WTC11 (cell line): ENCODE results near the gene TRAF3IP1. TPM values are rescaled to one million over a fixed set of nuclear protein-coding genes. Genes with fewer than 3 reads are reported as not detected.

Experiments used
- ATAC-seq: fragments of 200-7000 bp; cut with Tn5 transposase; 2 replicates; pipeline ENCODE4 v1.10.0; 2021; ENCODE audit warnings: mild to moderate bottlenecking, moderate library complexity
- CTCF ChIA-PET: fragments of 300-600 bp; sonication (Branson Sonifier 250); formaldehyde crosslinking; loops from one replicate; lab custom pipeline; 2021; ENCODE audit warnings: antibody characterized with exemption; lab: Charles Lee
- POLR2A ChIA-PET: fragments of 350-600 bp; sonication (Branson Sonifier 250); formaldehyde crosslinking; loops from one replicate; lab custom pipeline; 2021; ENCODE audit warnings: antibody characterized with exemption; lab: Charles Lee
- DNase-seq: peaks from one replicate; pipeline ENCODE4 v3.0.0; 2021; ENCODE audit warnings: low spot score
- H3K27ac Mint-ChIP-seq: 2 replicates; pipeline ENCODE4 v1.8.0; 2021; ENCODE audit warnings: mixed read lengths
- H3K27me3 Mint-ChIP-seq: 2 replicates; pipeline ENCODE4 v1.8.0; 2021; ENCODE audit warnings: low read depth, mild to moderate bottlenecking, moderate library complexity, mixed read lengths
- H3K36me3 Mint-ChIP-seq: 2 replicates; pipeline ENCODE4 v1.8.0; 2021; ENCODE audit warnings: mixed read lengths
- H3K4me1 Mint-ChIP-seq: 2 replicates; pipeline ENCODE4 v1.8.0; 2022; ENCODE audit warnings: mixed read lengths
- H3K4me3 Mint-ChIP-seq: 2 replicates; pipeline ENCODE4 v1.8.0; 2021; ENCODE audit warnings: mild to moderate bottlenecking, moderate library complexity, mixed read lengths
- H3K9me3 Mint-ChIP-seq: 2 replicates; pipeline ENCODE4 v1.8.0; 2021; ENCODE audit warnings: mixed read lengths
- CREM ChIP-seq: sonication (generic); formaldehyde crosslinking; IDR thresholded peaks from 2 replicates; pipeline ENCODE4 v1.8.1; 2022; ENCODE audit warnings: mild to moderate bottlenecking, missing genetic modification reagents, moderate library complexity
- ESRRA ChIP-seq: sonication (generic); formaldehyde crosslinking; IDR thresholded peaks from 2 replicates; pipeline ENCODE4 v1.8.1; 2022; ENCODE audit warnings: mild to moderate bottlenecking, missing genetic modification reagents, borderline replicate concordance
- FOXP1 ChIP-seq: sonication (generic); formaldehyde crosslinking; IDR thresholded peaks from 2 replicates; pipeline ENCODE4 v1.8.0; 2022; ENCODE audit warnings: missing genetic modification reagents, mild to moderate bottlenecking, moderate library complexity, borderline replicate concordance
- JAZF1 ChIP-seq: fragments of 250-450 bp; sonication (Bioruptor Pico); IDR thresholded peaks from 2 replicates; pipeline ENCODE4 v1.9.0; 2021; ENCODE audit warnings: moderate library complexity, mild to moderate bottlenecking, inconsistent platforms
- NR1H2 ChIP-seq: sonication (generic); formaldehyde crosslinking; IDR thresholded peaks from 2 replicates; pipeline ENCODE4 v1.9.0; 2021; ENCODE audit warnings: mild to moderate bottlenecking, moderate library complexity, missing genetic modification reagents
- OVOL2 ChIP-seq: fragments of 250-450 bp; sonication (Bioruptor Pico); IDR thresholded peaks from 2 replicates; pipeline ENCODE4 v1.9.0; 2021; ENCODE audit warnings: mild to moderate bottlenecking, borderline replicate concordance
- RELA ChIP-seq: sonication (generic); formaldehyde crosslinking; IDR thresholded peaks from 2 replicates; pipeline ENCODE4 v1.8.1; 2022; ENCODE audit warnings: missing genetic modification reagents, mild to moderate bottlenecking, borderline replicate concordance
- RORB ChIP-seq: fragments of 250-450 bp; sonication (Bioruptor Pico); IDR thresholded peaks from 2 replicates; pipeline ENCODE4 v1.9.0; 2021; ENCODE audit warnings: mild to moderate bottlenecking
- SMAD3 ChIP-seq: sonication (generic); formaldehyde crosslinking; IDR thresholded peaks from 2 replicates; pipeline ENCODE4 v1.8.0; 2022; ENCODE audit warnings: missing genetic modification reagents, mild to moderate bottlenecking, borderline replicate concordance
- SOX15 ChIP-seq: fragments of 250-450 bp; sonication (Bioruptor Pico); IDR thresholded peaks from 2 replicates; pipeline ENCODE4 v1.9.0; 2021; ENCODE audit warnings: mild to moderate bottlenecking
- ZNF138 ChIP-seq: sonication (generic); formaldehyde crosslinking; conservative IDR thresholded peaks from 2 replicates; pipeline ENCODE4 v1.8.1; 2022; ENCODE audit warnings: mild to moderate bottlenecking, moderate library complexity, missing genetic modification reagents
- ZNF232 ChIP-seq: sonication (generic); formaldehyde crosslinking; IDR thresholded peaks from 2 replicates; pipeline ENCODE4 v1.8.0; 2022; ENCODE audit warnings: mild to moderate bottlenecking, missing genetic modification reagents
- ZNF396 ChIP-seq: fragments of 250-450 bp; sonication (Bioruptor Pico); IDR thresholded peaks from 2 replicates; pipeline ENCODE4 v1.8.0; 2021; ENCODE audit warnings: mild to moderate bottlenecking, moderate library complexity, borderline replicate concordance
- ZNF416 ChIP-seq: fragments of 250-450 bp; sonication (Bioruptor Pico); IDR thresholded peaks from 2 replicates; pipeline ENCODE4 v1.9.0; 2021; ENCODE audit warnings: mild to moderate bottlenecking, inconsistent platforms
- total RNA-seq: library from RNA; stranded (reverse); gene quantifications from 3 replicates; pipeline ENCODE4 v1.2.3, GENCODE V29; 2021
- TF ChIP-seq, protein P1 (sequence below): sonication (generic); formaldehyde crosslinking; IDR thresholded peaks from 2 replicates; pipeline ENCODE4 v1.8.0; 2022; ENCODE audit warnings: missing genetic modification reagents
- TF ChIP-seq, protein P2 (sequence below): fragments of 250-450 bp; sonication (Bioruptor Pico); IDR thresholded peaks from 2 replicates; pipeline ENCODE4 v1.9.0; 2021; ENCODE audit warnings: mild to moderate bottlenecking
- TF ChIP-seq, protein P3 (sequence below): fragments of 250-450 bp; sonication (Bioruptor Pico); IDR thresholded peaks from 2 replicates; pipeline ENCODE4 v1.9.0; 2021; ENCODE audit warnings: mild to moderate bottlenecking
- TF ChIP-seq, protein P4 (sequence below): sonication (generic); formaldehyde crosslinking; IDR thresholded peaks from 2 replicates; pipeline ENCODE4 v1.8.0; 2022; ENCODE audit warnings: mild to moderate bottlenecking, missing genetic modification reagents

Gene TRAF3IP1
- total RNA-seq, 1 experiment from 2014 or later, result 18.7 TPM

DNA sequence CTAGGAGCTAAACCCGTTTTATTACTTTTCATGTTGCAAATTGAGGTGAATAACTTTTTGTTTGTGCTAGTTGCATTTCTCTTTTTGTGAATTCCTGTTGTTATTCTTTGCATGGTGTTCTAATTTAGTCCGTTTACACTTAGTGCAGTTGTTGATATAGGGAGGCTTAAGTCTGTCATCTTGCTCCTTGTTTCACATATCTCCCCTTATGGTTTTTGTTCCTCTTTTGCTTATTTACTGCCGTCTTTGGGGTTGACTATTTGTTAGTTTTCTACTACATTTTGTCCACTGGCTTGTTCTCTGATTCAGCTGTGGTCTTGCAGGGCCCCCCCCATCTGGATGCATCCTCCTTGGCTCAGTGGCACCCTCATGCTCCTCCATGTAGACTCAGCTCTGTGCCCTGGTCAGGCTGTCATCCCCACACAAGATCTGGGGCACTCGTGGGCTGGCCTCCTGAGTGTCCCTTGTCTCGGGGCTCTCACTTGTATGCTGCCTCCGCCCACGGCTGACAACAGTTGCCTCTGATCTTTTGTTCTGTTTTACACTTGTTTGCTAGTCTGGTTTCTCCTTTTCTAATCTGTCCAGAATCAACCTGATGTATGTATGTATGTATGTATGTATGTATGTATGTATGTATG lies 63.5 kb downstream of the TRAF3IP1 start (continued):
- TF ChIP-seq CREM (CRISPR knock-in tag) (no peak), SOX15 (CRISPR knock-in tag) (no peak), ZNF232 (no peak), NR1H2 (CRISPR knock-in tag) (no peak), SMAD3 (CRISPR knock-in tag) (no peak), ESRRA (no peak), RELA (CRISPR knock-in tag) (no peak), ZNF138 (no peak)

DNA sequence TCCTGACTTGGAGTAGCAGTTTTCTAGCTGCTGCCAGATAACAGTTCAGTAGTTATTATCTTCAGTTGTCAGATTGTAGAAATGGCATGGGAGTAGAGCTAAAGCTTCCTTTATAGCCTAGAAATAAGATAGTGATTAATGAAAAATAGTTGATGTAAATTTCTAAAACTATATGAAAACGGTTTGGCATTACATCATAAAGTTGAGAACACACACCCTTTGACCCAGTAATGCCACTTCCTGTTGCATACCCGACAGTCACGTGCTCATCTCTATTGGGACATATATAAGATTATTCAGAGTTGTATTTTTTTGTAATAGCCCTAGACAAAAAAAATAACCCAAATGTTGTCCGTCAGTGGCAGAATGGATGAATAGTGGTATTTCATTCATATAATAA lies 67.0 kb downstream of the TRAF3IP1 start:
- H3K27me3 Mint-ChIP-seq, result no peaks in the 10 kb centered on the region
- H3K27ac Mint-ChIP-seq, result no peak overlapping the region
- POLR2A ChIA-PET, result no interaction called here
- no peak for ATAC-seq
- TF ChIP-seq, protein P1, sequence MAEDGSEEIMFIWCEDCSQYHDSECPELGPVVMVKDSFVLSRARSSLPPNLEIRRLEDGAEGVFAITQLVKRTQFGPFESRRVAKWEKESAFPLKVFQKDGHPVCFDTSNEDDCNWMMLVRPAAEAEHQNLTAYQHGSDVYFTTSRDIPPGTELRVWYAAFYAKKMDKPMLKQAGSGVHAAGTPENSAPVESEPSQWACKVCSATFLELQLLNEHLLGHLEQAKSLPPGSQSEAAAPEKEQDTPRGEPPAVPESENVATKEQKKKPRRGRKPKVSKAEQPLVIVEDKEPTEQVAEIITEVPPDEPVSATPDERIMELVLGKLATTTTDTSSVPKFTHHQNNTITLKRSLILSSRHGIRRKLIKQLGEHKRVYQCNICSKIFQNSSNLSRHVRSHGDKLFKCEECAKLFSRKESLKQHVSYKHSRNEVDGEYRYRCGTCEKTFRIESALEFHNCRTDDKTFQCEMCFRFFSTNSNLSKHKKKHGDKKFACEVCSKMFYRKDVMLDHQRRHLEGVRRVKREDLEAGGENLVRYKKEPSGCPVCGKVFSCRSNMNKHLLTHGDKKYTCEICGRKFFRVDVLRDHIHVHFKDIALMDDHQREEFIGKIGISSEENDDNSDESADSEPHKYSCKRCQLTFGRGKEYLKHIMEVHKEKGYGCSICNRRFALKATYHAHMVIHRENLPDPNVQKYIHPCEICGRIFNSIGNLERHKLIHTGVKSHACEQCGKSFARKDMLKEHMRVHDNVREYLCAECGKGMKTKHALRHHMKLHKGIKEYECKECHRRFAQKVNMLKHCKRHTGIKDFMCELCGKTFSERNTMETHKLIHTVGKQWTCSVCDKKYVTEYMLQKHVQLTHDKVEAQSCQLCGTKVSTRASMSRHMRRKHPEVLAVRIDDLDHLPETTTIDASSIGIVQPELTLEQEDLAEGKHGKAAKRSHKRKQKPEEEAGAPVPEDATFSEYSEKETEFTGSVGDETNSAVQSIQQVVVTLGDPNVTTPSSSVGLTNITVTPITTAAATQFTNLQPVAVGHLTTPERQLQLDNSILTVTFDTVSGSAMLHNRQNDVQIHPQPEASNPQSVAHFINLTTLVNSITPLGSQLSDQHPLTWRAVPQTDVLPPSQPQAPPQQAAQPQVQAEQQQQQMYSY (CRISPR knock-in tag), result no peak
- no peak for TF ChIP-seq NR1H2 (CRISPR knock-in tag)
- TF ChIP-seq RORB (CRISPR knock-in tag), result no peak
- no peak for TF ChIP-seq ZNF396 (CRISPR knock-in tag)
- no peak for TF ChIP-seq OVOL2 (CRISPR knock-in tag)
- TF ChIP-seq, protein P2, sequence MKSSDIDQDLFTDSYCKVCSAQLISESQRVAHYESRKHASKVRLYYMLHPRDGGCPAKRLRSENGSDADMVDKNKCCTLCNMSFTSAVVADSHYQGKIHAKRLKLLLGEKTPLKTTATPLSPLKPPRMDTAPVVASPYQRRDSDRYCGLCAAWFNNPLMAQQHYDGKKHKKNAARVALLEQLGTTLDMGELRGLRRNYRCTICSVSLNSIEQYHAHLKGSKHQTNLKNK (CRISPR knock-in tag), result no peak
- TF ChIP-seq JAZF1 (CRISPR knock-in tag), result no peak
- no peak for TF ChIP-seq ZNF416 (CRISPR knock-in tag)
- TF ChIP-seq ESRRA, result no peak
- TF ChIP-seq, protein P3, sequence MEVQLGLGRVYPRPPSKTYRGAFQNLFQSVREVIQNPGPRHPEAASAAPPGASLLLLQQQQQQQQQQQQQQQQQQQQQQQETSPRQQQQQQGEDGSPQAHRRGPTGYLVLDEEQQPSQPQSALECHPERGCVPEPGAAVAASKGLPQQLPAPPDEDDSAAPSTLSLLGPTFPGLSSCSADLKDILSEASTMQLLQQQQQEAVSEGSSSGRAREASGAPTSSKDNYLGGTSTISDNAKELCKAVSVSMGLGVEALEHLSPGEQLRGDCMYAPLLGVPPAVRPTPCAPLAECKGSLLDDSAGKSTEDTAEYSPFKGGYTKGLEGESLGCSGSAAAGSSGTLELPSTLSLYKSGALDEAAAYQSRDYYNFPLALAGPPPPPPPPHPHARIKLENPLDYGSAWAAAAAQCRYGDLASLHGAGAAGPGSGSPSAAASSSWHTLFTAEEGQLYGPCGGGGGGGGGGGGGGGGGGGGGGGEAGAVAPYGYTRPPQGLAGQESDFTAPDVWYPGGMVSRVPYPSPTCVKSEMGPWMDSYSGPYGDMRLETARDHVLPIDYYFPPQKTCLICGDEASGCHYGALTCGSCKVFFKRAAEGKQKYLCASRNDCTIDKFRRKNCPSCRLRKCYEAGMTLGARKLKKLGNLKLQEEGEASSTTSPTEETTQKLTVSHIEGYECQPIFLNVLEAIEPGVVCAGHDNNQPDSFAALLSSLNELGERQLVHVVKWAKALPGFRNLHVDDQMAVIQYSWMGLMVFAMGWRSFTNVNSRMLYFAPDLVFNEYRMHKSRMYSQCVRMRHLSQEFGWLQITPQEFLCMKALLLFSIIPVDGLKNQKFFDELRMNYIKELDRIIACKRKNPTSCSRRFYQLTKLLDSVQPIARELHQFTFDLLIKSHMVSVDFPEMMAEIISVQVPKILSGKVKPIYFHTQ (CRISPR knock-in tag), result no peak
- TF ChIP-seq, protein P4, sequence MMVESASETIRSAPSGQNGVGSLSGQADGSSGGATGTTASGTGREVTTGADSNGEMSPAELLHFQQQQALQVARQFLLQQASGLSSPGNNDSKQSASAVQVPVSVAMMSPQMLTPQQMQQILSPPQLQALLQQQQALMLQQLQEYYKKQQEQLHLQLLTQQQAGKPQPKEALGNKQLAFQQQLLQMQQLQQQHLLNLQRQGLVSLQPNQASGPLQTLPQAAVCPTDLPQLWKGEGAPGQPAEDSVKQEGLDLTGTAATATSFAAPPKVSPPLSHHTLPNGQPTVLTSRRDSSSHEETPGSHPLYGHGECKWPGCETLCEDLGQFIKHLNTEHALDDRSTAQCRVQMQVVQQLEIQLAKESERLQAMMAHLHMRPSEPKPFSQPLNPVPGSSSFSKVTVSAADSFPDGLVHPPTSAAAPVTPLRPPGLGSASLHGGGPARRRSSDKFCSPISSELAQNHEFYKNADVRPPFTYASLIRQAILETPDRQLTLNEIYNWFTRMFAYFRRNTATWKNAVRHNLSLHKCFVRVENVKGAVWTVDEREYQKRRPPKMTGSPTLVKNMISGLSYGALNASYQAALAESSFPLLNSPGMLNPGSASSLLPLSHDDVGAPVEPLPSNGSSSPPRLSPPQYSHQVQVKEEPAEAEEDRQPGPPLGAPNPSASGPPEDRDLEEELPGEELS (CRISPR knock-in tag), result no peak
- TF ChIP-seq FOXP1 (CRISPR knock-in tag), result no peak
- TF ChIP-seq, all 79 proteins: peak for 0
- H3K36me3 Mint-ChIP-seq, result peaks cover 14% of the 10 kb centered on the region
- H3K4me3 Mint-ChIP-seq, result no peak overlapping the region
- H3K9me3 Mint-ChIP-seq, result peaks cover 8% of the 10 kb centered on the region
- CTCF ChIA-PET, result interaction anchor here (1.3 kb wide), 1 partner anchor 30 kb away, joined by 3 read pairs; no protein-coding TSS in a partner anchor
- peaks cover 4% of the 10 kb centered on the region; the same call in 1 of the 2 replicates for H3K4me1 Mint-ChIP-seq
- no peak for DNase-seq
